Type B pancreatic cell (in vitro differentiated cells): ENCODE data around the gene CCDC61. TPM values are rescaled to one million over a fixed set of nuclear protein-coding genes. Genes with fewer than 3 reads are reported as not detected.

Experiments
- DNase-seq: peaks from one replicate; pipeline ENCODE4 v3.0.0; 2021; ENCODE audit warnings: mixed read lengths; ENCODE audit not compliant: unreplicated experiment; ENCODE audit errors: extremely low spot score
- H3K27ac Mint-ChIP-seq: 2 replicates; pipeline ENCODE4 v1.8.0; 2021; ENCODE audit warnings: mild to moderate bottlenecking, mixed read lengths
- H3K27me3 Mint-ChIP-seq: 2 replicates; pipeline ENCODE4 v1.8.0; 2021; ENCODE audit warnings: mixed read lengths
- H3K36me3 Mint-ChIP-seq: 2 replicates; pipeline ENCODE4 v1.8.0; 2021; ENCODE audit warnings: mixed read lengths
- H3K4me1 Mint-ChIP-seq: one replicate; pipeline ENCODE4 v1.8.0; 2021; ENCODE audit warnings: mixed read lengths; ENCODE audit not compliant: unreplicated experiment
- H3K4me3 Mint-ChIP-seq: 2 replicates; pipeline ENCODE4 v1.8.0; 2021; ENCODE audit warnings: mild to moderate bottlenecking, mixed read lengths
- H3K9me3 Mint-ChIP-seq: 2 replicates; pipeline ENCODE4 v1.8.0; 2021; ENCODE audit warnings: mixed read lengths
- total RNA-seq: library from RNA; stranded (reverse); gene quantifications from 2 replicates; pipeline ENCODE4 v1.2.1, GENCODE V29; 2021; ENCODE audit warnings: low replicate concordance
- TF ChIP-seq, protein P1 (sequence below): fragments of 200-600 bp; sonication (generic); conservative IDR thresholded peaks from 2 replicates; pipeline ENCODE4 v1.5.0; 2021; ENCODE audit warnings: antibody characterized with exemption, mild to moderate bottlenecking

The CCDC61 gene
- total RNA-seq, 1 donor from 2014 or later, result 19.4 TPM

DNA sequence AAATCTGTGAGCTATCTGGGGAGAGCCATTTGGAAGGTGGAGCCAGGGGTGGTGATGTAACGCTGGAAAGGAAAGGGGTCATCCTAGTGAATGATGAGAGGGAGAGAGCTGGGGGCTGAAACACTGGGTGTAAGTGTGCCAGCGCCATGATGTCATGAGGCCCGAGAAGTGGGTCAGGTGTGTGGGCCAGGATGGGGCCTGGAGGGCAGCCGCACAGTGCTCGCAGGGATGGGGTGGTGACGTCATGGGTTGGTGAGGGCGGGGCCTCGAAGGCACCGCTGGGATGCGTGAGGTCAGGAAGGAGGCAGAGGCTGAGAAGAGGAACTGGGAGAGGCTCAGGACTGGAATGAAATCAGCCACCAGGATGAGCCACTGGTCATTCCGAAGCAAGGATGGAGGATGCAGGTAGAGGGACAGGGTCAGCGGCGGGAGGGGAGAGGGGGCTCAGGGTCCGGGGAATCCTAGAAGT is 4.4 kb downstream of the CCDC61 start:
- DNase-seq, result no peak
- peaks cover 19% of the 10 kb centered on the region for H3K27me3 Mint-ChIP-seq
- H3K9me3 Mint-ChIP-seq, result no peaks in the 10 kb centered on the region
- H3K4me3 Mint-ChIP-seq, result peak overlapping the region; percentile 86
- peaks cover 27% of the 10 kb centered on the region for H3K4me1 Mint-ChIP-seq
- peak overlapping the region; percentile 86 for H3K27ac Mint-ChIP-seq
- TF ChIP-seq, protein P1, sequence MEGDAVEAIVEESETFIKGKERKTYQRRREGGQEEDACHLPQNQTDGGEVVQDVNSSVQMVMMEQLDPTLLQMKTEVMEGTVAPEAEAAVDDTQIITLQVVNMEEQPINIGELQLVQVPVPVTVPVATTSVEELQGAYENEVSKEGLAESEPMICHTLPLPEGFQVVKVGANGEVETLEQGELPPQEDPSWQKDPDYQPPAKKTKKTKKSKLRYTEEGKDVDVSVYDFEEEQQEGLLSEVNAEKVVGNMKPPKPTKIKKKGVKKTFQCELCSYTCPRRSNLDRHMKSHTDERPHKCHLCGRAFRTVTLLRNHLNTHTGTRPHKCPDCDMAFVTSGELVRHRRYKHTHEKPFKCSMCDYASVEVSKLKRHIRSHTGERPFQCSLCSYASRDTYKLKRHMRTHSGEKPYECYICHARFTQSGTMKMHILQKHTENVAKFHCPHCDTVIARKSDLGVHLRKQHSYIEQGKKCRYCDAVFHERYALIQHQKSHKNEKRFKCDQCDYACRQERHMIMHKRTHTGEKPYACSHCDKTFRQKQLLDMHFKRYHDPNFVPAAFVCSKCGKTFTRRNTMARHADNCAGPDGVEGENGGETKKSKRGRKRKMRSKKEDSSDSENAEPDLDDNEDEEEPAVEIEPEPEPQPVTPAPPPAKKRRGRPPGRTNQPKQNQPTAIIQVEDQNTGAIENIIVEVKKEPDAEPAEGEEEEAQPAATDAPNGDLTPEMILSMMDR, result no peak
- H3K36me3 Mint-ChIP-seq, result peaks cover 3% of the 10 kb centered on the region

DNA sequence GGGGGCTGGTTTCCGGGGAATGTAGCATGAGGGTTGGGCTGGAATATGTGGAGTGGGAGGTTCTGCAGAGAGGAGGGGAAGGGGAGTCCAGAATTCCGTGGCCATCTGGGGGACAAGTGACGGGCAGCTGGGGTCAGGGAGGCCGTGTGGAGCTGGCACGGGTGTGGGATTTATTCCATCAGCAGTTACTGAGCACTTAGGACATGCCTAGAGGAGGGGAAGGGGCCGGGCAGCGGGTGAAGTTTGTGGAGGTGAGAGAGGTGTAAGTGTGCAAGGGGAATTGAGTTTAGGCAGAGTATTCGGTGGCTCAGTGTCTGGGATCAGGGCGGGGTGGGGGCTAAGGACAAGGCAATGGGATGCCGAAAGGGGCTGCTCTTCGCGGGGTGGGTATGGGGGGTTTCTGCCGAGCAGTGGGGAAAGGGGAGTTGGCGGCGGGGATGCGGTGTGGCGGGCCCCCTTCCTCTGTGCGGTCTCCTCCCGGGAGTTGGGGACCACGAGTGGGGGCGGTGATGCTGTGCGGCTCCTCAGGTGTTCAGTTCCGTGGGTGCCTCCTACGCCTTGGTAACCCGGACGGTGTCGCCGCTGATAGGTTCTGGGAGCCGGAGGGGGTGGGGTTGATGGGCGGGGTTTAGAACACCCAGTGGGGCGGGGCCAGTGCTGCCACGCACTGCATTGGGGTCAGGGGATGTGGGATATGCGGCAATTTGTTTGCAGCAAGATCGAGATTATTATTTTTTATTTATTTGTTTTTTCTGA is 5.4 kb downstream of the CCDC61 start:
- Mint-ChIP-seq H3K27ac (peak overlapping the region; percentile 86), H3K36me3 (peaks cover 3% of the 10 kb centered on the region), H3K9me3 (no peaks in the 10 kb centered on the region), H3K4me1 (peaks cover 27% of the 10 kb centered on the region), H3K27me3 (peaks cover 19% of the 10 kb centered on the region), H3K4me3 (peak overlapping the region; percentile 86)
- TF ChIP-seq, protein P1, result no peak
- no peak for DNase-seq

DNA sequence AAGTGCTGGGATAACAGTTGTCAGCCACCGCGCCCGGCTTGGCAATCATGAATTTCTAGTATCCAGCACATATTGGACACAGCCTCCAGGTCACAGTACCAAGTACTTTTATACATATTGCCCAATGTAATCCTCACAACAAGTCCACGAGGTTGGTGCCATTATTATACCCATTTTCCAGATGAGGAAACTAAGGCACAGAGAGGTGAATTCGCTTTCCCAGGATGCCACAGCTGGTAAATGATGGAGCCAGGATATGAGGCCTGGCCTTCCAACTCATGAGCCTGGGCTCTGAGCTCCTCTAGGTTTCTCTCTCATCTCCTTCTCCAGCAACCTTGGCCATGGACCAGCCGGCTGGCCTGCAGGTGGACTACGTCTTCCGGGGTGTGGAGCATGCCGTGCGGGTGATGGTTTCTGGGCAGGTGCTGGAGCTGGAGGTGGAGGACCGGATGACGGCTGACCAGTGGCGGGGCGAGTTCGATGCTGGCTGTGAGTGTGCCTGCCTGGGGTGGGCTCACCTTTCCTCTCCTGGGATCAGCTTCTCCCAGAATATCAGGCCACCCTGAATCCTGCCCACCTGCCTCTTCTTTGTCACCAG is 7.5 kb downstream of the CCDC61 start:
- Mint-ChIP-seq H3K27ac (no peak overlapping the region), H3K4me1 (peaks cover 19% of the 10 kb centered on the region), H3K36me3 (no peaks in the 10 kb centered on the region), H3K4me3 (no peak overlapping the region), H3K9me3 (no peaks in the 10 kb centered on the region), H3K27me3 (peaks cover 19% of the 10 kb centered on the region)
- no peak for DNase-seq
- TF ChIP-seq, protein P1, result no peak

DNA sequence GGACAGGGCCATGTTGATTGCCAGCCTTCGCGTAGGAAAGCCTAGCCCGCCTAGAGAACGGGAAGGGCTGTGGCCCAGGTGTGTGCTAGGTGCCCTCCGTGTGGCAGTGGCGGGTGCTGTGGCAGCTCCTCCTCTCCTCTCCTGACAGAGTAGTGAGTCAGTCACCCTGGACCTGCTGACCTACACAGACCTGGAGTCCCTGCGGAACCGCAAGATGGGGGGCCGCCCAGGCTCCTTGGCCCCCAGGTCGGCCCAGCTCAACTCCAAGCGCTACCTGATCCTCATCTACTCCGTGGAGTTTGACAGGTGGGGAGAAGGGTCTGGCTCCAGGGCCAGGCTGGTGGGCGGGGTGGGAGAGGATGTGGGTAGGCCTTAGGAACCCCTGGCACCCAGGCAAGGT is 11.1 kb downstream of the CCDC61 start:
- peaks cover 2% of the 10 kb centered on the region for H3K27me3 Mint-ChIP-seq
- H3K4me3 Mint-ChIP-seq, result no peak overlapping the region
- no peak overlapping the region for H3K27ac Mint-ChIP-seq
- peaks cover 5% of the 10 kb centered on the region for H3K4me1 Mint-ChIP-seq
- H3K9me3 Mint-ChIP-seq, result no peaks in the 10 kb centered on the region
- no peak for DNase-seq
- H3K36me3 Mint-ChIP-seq, result peaks cover 5% of the 10 kb centered on the region
- TF ChIP-seq, protein P1, result no peak

DNA sequence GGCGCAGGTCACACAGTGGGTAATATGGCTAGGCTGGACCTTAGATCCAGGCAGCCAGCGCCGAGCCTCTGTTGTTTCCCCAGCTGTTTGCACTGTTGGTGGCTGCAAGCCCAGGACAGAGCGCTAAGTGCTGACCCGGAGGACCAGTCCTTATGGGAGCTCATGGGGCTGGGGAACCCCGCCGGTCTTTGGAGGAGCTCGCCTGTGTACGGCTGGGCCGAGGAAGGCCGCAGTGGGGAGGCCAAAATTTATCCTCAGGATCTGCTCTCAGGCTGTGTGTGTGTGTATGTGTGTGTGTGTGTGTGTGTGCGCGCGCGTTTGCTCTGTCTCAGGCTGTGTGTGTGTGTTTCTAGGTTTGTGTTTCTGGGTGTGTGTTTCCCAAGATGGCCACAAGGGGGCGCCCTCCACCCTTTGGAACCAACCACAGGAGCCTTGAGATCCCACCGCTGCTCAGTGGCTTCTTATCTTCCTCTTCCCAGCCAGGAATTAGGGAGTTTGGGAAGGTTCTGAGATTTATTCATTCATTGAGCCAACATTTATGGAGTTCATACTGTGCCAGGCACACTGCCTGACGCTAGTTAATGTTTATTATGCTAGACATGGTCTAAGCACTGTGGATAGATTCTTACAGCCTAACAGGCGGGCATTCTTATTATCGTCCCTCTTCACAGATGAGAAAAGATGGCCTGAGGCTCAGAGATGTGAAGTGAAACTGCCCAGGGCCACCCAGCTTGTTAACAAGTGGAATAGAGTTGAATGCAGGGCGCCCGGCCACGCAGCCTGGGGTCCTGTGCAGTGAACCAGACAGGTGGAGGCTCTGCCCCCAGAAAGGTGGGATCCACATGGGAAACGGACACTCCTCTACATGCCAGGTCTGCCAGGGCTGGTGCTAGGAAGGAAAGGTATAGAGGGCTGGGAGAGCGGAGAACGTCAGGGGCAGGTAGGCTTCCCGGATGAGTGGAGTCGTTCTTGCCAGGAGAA is 14.6 kb downstream of the CCDC61 start:
- Mint-ChIP-seq H3K36me3 (peaks cover 5% of the 10 kb centered on the region), H3K9me3 (no peaks in the 10 kb centered on the region), H3K4me1 (peaks cover 11% of the 10 kb centered on the region), H3K4me3 (peak overlapping the region; percentile 13), H3K27ac (no peak overlapping the region), H3K27me3 (peaks cover 12% of the 10 kb centered on the region)
- no peak for DNase-seq
- TF ChIP-seq, protein P1, result peak; percentile 91
